Effector CD8-positive, alpha-beta T cell (primary cell): ENCODE results near the gene SRSF3.
"Not testable (repeated sequence)": the region's sequence is repeated elsewhere in the genome, so short reads cannot be mapped to it uniquely, and the experiment has no call there.

ENCODE experiments used
- DNase-seq: peaks from one replicate; lab custom pipeline; 2025; lab: John Stamatoyannopoulos, UW

Gene SRSF3

GRCh38 chr6:36576578-36576977 lies 17.6 kb upstream of the SRSF3 start:
- DNase-seq: no peak

- no peak for DNase-seq
Observed at GRCh38 chr6:36577301-36577700, 16.9 kb upstream of the SRSF3 start.

- DNase-seq: no peak
Observed at GRCh38 chr6:36578030-36578429, 16.1 kb upstream of the SRSF3 start.

GRCh38 chr6:36578431-36578830 lies 15.7 kb upstream of the SRSF3 start:
- no peak for DNase-seq

- DNase-seq: no peak
Observed at GRCh38 chr6:36580184-36580526, 14.0 kb upstream of the SRSF3 start.

GRCh38 chr6:36581716-36582115 lies 12.4 kb upstream of the SRSF3 start:
- DNase-seq: no peak

GRCh38 chr6:36586606-36587005 lies 7.6 kb upstream of the SRSF3 start:
- no peak for DNase-seq

- DNase-seq: not testable (repeated sequence)
Observed at GRCh38 chr6:36589025-36589400, 5.1 kb upstream of the SRSF3 start.

- no peak for DNase-seq
Observed at GRCh38 chr6:36590237-36590636, 3.9 kb upstream of the SRSF3 start.

- no peak for DNase-seq
Observed at GRCh38 chr6:36592221-36592655, 1.9 kb upstream of the SRSF3 start.

- DNase-seq: no peak
Observed at GRCh38 chr6:36593569-36594028, 563 bp upstream of the SRSF3 start.

GRCh38 chr6:36594816-36595643 lies 868 bp downstream of the SRSF3 start:
- DNase-seq: no peak

- DNase-seq: no peak
Observed at GRCh38 chr6:36596356-36596755, 2.2 kb downstream of the SRSF3 start.

GRCh38 chr6:36597775-36598174 lies 3.6 kb downstream of the SRSF3 start:
- no peak for DNase-seq

GRCh38 chr6:36598326-36598725 lies 4.2 kb downstream of the SRSF3 start:
- DNase-seq: no peak

- no peak for DNase-seq
Observed at GRCh38 chr6:36598739-36599318, 4.7 kb downstream of the SRSF3 start.

GRCh38 chr6:36599791-36600209 lies 5.6 kb downstream of the SRSF3 start:
- DNase-seq: peak; percentile 52

GRCh38 chr6:36600564-36601146 lies 6.5 kb downstream of the SRSF3 start:
- no peak for DNase-seq

- not testable (repeated sequence) for DNase-seq
Observed at GRCh38 chr6:36601818-36602217, 7.7 kb downstream of the SRSF3 start.

GRCh38 chr6:36603222-36604089 lies 9.3 kb downstream of the SRSF3 start:
- no peak for DNase-seq

GRCh38 chr6:36604090-36605060 lies 10.2 kb downstream of the SRSF3 start:
- no peak for DNase-seq
